Measurements from ENCODE around the gene OR52R1.

DNA sequence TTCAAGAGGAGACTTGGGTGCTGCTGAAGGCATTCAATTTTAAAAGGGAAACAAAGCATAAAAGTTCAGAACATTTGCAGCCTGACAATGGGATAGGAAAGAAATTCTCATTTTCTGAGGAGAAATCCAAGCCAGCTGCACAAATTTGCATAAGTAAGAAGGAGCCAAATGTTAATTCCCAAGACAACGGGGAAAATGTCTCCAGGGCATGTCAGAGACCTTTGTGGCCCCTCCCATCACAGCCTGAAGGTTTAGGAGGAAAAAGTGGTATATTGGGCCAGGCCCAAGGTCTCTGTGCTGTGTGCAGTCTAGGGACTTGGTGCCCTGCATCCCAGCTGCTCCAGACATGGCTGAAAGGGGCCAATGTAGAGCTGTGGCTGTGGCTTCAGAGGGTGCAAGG lies 21.7 kb downstream of the OR52R1 start:
- TF ChIP-seq, protein P1, sequence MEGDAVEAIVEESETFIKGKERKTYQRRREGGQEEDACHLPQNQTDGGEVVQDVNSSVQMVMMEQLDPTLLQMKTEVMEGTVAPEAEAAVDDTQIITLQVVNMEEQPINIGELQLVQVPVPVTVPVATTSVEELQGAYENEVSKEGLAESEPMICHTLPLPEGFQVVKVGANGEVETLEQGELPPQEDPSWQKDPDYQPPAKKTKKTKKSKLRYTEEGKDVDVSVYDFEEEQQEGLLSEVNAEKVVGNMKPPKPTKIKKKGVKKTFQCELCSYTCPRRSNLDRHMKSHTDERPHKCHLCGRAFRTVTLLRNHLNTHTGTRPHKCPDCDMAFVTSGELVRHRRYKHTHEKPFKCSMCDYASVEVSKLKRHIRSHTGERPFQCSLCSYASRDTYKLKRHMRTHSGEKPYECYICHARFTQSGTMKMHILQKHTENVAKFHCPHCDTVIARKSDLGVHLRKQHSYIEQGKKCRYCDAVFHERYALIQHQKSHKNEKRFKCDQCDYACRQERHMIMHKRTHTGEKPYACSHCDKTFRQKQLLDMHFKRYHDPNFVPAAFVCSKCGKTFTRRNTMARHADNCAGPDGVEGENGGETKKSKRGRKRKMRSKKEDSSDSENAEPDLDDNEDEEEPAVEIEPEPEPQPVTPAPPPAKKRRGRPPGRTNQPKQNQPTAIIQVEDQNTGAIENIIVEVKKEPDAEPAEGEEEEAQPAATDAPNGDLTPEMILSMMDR (IDR thresholded peaks at IDR 0.05) = no peak
- TF ChIP-seq EZH2 (IDR thresholded peaks at IDR 0.05; ENCODE audit: borderline replicate concordance, insufficient read depth, low read depth, low read length, poor library complexity, severe bottlenecking) = no peak
